ENCODE data around the gene CENPN.

GRCh38 chr16:81036751-81037350, 29.8 kb downstream of the CENPN start:
- TF ChIP-seq POLR2AphosphoS5 (IDR thresholded peaks at IDR 0.05), result no peak
- no peak for TF ChIP-seq CTCF (IDR thresholded peaks at IDR 0.05)
- no peak for TF ChIP-seq POLR2A (IDR thresholded peaks at IDR 0.05)
